Tibial nerve (tissue), 3 donors: ENCODE measurements around the gene ANKFN1.

ENCODE experiments used
- POLR2A ChIP-seq, 2 donors: fragments of 450-650 bp; IDR thresholded peaks; one replicate each; pipeline ENCODE4 v1.6.1; 2017; ENCODE audit warnings: antibody characterized with exemption in 2 of 2, mild to moderate bottlenecking in 2 of 2, moderate library complexity in 2 of 2
- TF ChIP-seq, protein P1 (sequence below), 5 experiments: fragments of 200-600 bp in 3 of 5; fragments of 450-650 bp in 2 of 5; sonication (generic) in 3 of 5; IDR thresholded peaks; one replicate each; pipeline ENCODE4 v1.5.1; 2016 to 2019; ENCODE audit warnings: antibody characterized with exemption in 5 of 5, mild to moderate bottlenecking in 3 of 5, moderate library complexity in 2 of 5

DNA sequence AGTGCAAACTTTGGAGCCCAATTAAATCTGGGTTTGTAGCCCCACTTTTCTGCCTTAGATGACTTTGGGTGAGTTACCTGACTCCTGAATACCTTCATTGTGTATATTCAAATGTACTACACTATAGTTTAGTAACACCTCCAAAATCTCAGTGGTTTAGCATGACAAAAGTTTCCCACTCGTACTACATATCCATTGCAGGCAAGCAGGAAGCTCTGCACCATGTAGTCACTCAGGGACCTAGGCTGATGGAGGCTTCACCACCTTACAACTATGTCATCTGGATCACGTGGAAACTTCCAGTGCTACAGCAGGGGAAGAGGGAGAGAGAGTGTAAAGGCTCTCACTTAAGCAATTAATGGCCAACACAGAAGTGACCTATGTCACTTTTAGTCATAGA, 14.2 kb downstream of the ANKFN1 start:
- TF ChIP-seq, protein P1, sequence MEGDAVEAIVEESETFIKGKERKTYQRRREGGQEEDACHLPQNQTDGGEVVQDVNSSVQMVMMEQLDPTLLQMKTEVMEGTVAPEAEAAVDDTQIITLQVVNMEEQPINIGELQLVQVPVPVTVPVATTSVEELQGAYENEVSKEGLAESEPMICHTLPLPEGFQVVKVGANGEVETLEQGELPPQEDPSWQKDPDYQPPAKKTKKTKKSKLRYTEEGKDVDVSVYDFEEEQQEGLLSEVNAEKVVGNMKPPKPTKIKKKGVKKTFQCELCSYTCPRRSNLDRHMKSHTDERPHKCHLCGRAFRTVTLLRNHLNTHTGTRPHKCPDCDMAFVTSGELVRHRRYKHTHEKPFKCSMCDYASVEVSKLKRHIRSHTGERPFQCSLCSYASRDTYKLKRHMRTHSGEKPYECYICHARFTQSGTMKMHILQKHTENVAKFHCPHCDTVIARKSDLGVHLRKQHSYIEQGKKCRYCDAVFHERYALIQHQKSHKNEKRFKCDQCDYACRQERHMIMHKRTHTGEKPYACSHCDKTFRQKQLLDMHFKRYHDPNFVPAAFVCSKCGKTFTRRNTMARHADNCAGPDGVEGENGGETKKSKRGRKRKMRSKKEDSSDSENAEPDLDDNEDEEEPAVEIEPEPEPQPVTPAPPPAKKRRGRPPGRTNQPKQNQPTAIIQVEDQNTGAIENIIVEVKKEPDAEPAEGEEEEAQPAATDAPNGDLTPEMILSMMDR (IDR thresholded peaks at IDR 0.05): no peak
- TF ChIP-seq POLR2A (IDR thresholded peaks at IDR 0.05): no peak
